HepG2 (cell line): ENCODE results near the gene PDE3B.
"Not testable (repeated sequence)": the region's sequence is repeated elsewhere in the genome, so short reads cannot be mapped to it uniquely, and the experiment has no call there.

Experiments used
- CTCF ChIP-seq: sonication (generic); formaldehyde crosslinking; IDR thresholded peaks from 2 replicates; pipeline ENCODE4 v1.5.0; 2020; ENCODE audit warnings: mild to moderate bottlenecking, missing genetic modification reagents, moderate library complexity
- PCBP1 ChIP-seq: fragments of 200-400 bp; formaldehyde crosslinking; IDR thresholded peaks from 2 replicates; pipeline ENCODE4 v1.6.1; 2017; ENCODE audit warnings: mild to moderate bottlenecking, low read depth, low read length, borderline replicate concordance

GRCh38 chr11:14743667-14744066 is 100.1 kb downstream of the PDE3B start:
- TF ChIP-seq PCBP1, CTCF: not testable (repeated sequence)
